Mesenchymal stem cell (in vitro differentiated cells and primary cell): ENCODE data around the gene DNAH3.

Experiments used
- DNase-seq: peaks from one replicate; pipeline ENCODE4 v3.0.0-alpha.2; 2013
- H2AFZ ChIP-seq: one replicate; pipeline ENCODE4 v1.6.1; 2013; ENCODE audit warnings: low read depth, mild to moderate bottlenecking, control low read depth, inconsistent platforms, low read length, moderate library complexity
- H2AK5ac ChIP-seq: 2 replicates; pipeline ENCODE4 v1.6.1; 2013; ENCODE audit warnings: low read length, moderate library complexity, mild to moderate bottlenecking, inconsistent platforms; ENCODE audit not compliant: severe bottlenecking
- H2BK120ac ChIP-seq: one replicate; pipeline ENCODE4 v1.6.1; 2013; ENCODE audit warnings: low read depth, mild to moderate bottlenecking, inconsistent platforms, low read length, moderate library complexity
- H2BK12ac ChIP-seq, 2 experiments: one replicate each; pipeline ENCODE4 v1.6.1; 2013; ENCODE audit warnings: inconsistent platforms in 2 of 2, low read length in 2 of 2, mild to moderate bottlenecking in 2 of 2, moderate library complexity in 2 of 2, control low read depth in 1 of 2
- H2BK15ac ChIP-seq: one replicate; pipeline ENCODE4 v1.6.1; 2013; ENCODE audit warnings: mild to moderate bottlenecking, low read depth, inconsistent platforms; ENCODE audit not compliant: poor library complexity, severe bottlenecking
- H2BK5ac ChIP-seq: 2 replicates; pipeline ENCODE4 v1.6.1; 2013; ENCODE audit warnings: low read depth, mild to moderate bottlenecking, low read length, control low read depth, inconsistent platforms; ENCODE audit not compliant: poor library complexity, severe bottlenecking
- H3K14ac ChIP-seq, 2 experiments: one replicate each; pipeline ENCODE4 v1.6.1; 2013; ENCODE audit warnings: inconsistent platforms in 2 of 2, low read length in 2 of 2, control low read depth in 1 of 2, mild to moderate bottlenecking in 1 of 2, moderate library complexity in 1 of 2
- H3K18ac ChIP-seq, 2 experiments: one replicate each; pipeline ENCODE4 v1.6.1; 2013; ENCODE audit warnings: inconsistent platforms in 2 of 2, low read length in 2 of 2, control low read depth in 1 of 2, low read depth in 1 of 2, mild to moderate bottlenecking in 1 of 2
- H3K23ac ChIP-seq, 2 experiments: one replicate each; pipeline ENCODE4 v1.6.1; 2013; ENCODE audit warnings: inconsistent platforms in 2 of 2, low read length in 2 of 2, mild to moderate bottlenecking in 2 of 2, moderate library complexity in 2 of 2, control low read depth in 1 of 2
- H3K27ac ChIP-seq: 2 replicates; pipeline ENCODE4 v1.5.1; 2013; ENCODE audit warnings: mild to moderate bottlenecking, moderate library complexity, low read length, control low read depth, inconsistent platforms; ENCODE audit not compliant: poor library complexity, severe bottlenecking
- H3K27me3 ChIP-seq, 2 experiments: 2 replicates each; pipeline versions ENCODE4 v1.6.1 to v1.7.0; 2013; ENCODE audit warnings: low read length in 2 of 2, mild to moderate bottlenecking in 2 of 2, moderate library complexity in 2 of 2, control low read depth in 1 of 2, inconsistent platforms in 1 of 2; ENCODE audit not compliant: control insufficient read depth in 1 of 2, insufficient read depth in 1 of 2
- H3K36me3 ChIP-seq, 2 experiments: 2 replicates each; pipeline versions ENCODE4 v1.6.1 to v1.7.0; 2013; ENCODE audit warnings: low read length in 2 of 2, control low read depth in 1 of 2, inconsistent platforms in 1 of 2, low read depth in 1 of 2, mild to moderate bottlenecking in 1 of 2; ENCODE audit not compliant: insufficient read depth in 2 of 2, control insufficient read depth in 1 of 2
- H3K4ac ChIP-seq, 2 experiments: one replicate each; pipeline ENCODE4 v1.6.1; 2013; ENCODE audit warnings: inconsistent platforms in 2 of 2, low read length in 2 of 2, mild to moderate bottlenecking in 2 of 2, moderate library complexity in 2 of 2, control low read depth in 1 of 2, low read depth in 1 of 2
- H3K4me1 ChIP-seq: 2 replicates; pipeline ENCODE4 v1.6.1; 2013; ENCODE audit warnings: low read depth, low read length, control low read depth; ENCODE audit not compliant: control insufficient read depth, insufficient read depth
- H3K4me2 ChIP-seq: 2 replicates; pipeline ENCODE4 v1.6.1; 2013; ENCODE audit warnings: low read length, mild to moderate bottlenecking, inconsistent platforms; ENCODE audit not compliant: poor library complexity, severe bottlenecking
- H3K4me3 ChIP-seq, 2 experiments: 2 replicates each; pipeline versions ENCODE4 v1.5.1 to v1.7.0; 2013; ENCODE audit warnings: low read length in 2 of 2, mild to moderate bottlenecking in 2 of 2, control low read depth in 1 of 2, low read depth in 1 of 2; ENCODE audit not compliant: insufficient read depth in 1 of 2
- H3K79me1 ChIP-seq: replicated peaks from 2 replicates; pipeline ENCODE4 v1.6.1; 2013; ENCODE audit warnings: mild to moderate bottlenecking, control low read depth, low read length, inconsistent platforms; ENCODE audit not compliant: poor library complexity, severe bottlenecking
- H3K9ac ChIP-seq: 2 replicates; pipeline ENCODE4 v1.7.0; 2013; ENCODE audit warnings: mild to moderate bottlenecking, low read length, moderate library complexity
- H3K9me3 ChIP-seq: 2 replicates; pipeline ENCODE4 v1.7.0; 2013; ENCODE audit warnings: mild to moderate bottlenecking, low read length; ENCODE audit not compliant: control insufficient read depth
- H4K8ac ChIP-seq: one replicate; pipeline ENCODE4 v1.6.1; 2013; ENCODE audit warnings: inconsistent platforms, mild to moderate bottlenecking, low read length, moderate library complexity
- H4K91ac ChIP-seq: one replicate; pipeline ENCODE4 v1.6.1; 2013; ENCODE audit warnings: mild to moderate bottlenecking, low read length, inconsistent platforms
- WGBS: methylation state at CpG from one replicate; pipeline ENCODE4 v1.1.7; 2013; ENCODE audit warnings: mixed read lengths; 5-methylcytosine and 5-hydroxymethylcytosine counted together

Gene DNAH3

GRCh38 chr16:20884240-20884556, 266.4 kb downstream of the DNAH3 start:
- H3K36me3 ChIP-seq: peaks cover 5 to 31% of the 10 kb centered on the region in 2 experiments
- no peak overlapping the region for H4K8ac ChIP-seq
- no peak overlapping the region for H2BK120ac ChIP-seq
- no peak overlapping the region for H3K18ac ChIP-seq
- H3K23ac ChIP-seq: no peak overlapping the region
- H3K4me1 ChIP-seq: peaks cover 8% of the 10 kb centered on the region
- H2AFZ ChIP-seq: no peak overlapping the region
- no peak overlapping the region for H2BK15ac ChIP-seq
- H3K14ac ChIP-seq: no peak overlapping the region
- DNase-seq: peak; percentile 87
- H3K4me2 ChIP-seq: no peak overlapping the region
- no peak overlapping the region for H3K4me3 ChIP-seq
- peaks cover 1% of the 10 kb centered on the region for H3K79me1 ChIP-seq
- H2BK12ac ChIP-seq: no peak overlapping the region
- WGBS: no CpG with 5 or more reads among the region's 1 CpG
- H3K4ac ChIP-seq: no peak overlapping the region
- no peaks in the 10 kb centered on the region for H3K27me3 ChIP-seq
- no peak overlapping the region for H4K91ac ChIP-seq
- H3K9ac ChIP-seq: no peak overlapping the region
- no peak overlapping the region for H2BK5ac ChIP-seq
- H2AK5ac ChIP-seq: no peak overlapping the region
- no peaks in the 10 kb centered on the region for H3K9me3 ChIP-seq
- no peak overlapping the region for H3K27ac ChIP-seq

GRCh38 chr16:20883554-20884239, 266.9 kb downstream of the DNAH3 start:
- Histone ChIP-seq H3K9me3 (no peaks in the 10 kb centered on the region), H3K18ac (no peak overlapping the region), H4K91ac (no peak overlapping the region), H4K8ac (no peak overlapping the region), H3K4me3 (no peak overlapping the region), H3K4ac (no peak overlapping the region), H3K36me3 (peaks cover 5 to 31% of the 10 kb centered on the region in 2 experiments), H3K14ac (no peak overlapping the region), H2BK5ac (no peak overlapping the region), H2BK120ac (no peak overlapping the region), H2BK12ac (no peak overlapping the region), H3K27me3 (no peaks in the 10 kb centered on the region), H3K4me1 (peaks cover 8% of the 10 kb centered on the region), H3K27ac (no peak overlapping the region), H3K4me2 (no peak overlapping the region), H2AFZ (no peak overlapping the region), H3K23ac (no peak overlapping the region), H3K9ac (no peak overlapping the region), H2BK15ac (no peak overlapping the region), H2AK5ac (no peak overlapping the region), H3K79me1 (peaks cover 1% of the 10 kb centered on the region)
- 90% methylated on average over 3 of the region's 5 CpGs for WGBS
- DNase-seq: no peak
